AG04450 (cell line): ENCODE results near the gene KLHL42. TPM values are rescaled to one million over a fixed set of nuclear protein-coding genes. Genes with fewer than 3 reads are reported as not detected.

Experiments used
- CTCF ChIA-PET: fragments of 300-600, 350-600 bp; formaldehyde crosslinking; extraction: SDS; loops from one replicate; lab custom pipeline; 2022; ENCODE audit warnings: antibody characterized with exemption, inconsistent platforms; lab: Charles Lee
- POLR2A ChIA-PET: fragments of 350-600 bp; formaldehyde crosslinking; extraction: SDS; loops from one replicate; lab custom pipeline; 2021; ENCODE audit warnings: antibody characterized with exemption, inconsistent platforms; lab: Yijun Ruan, JAX
- DNase-seq: peaks from one replicate; pipeline ENCODE4 v3.0.0-alpha.2; 2011; ENCODE audit warnings: low read depth, low spot score
- H3K27ac ChIP-seq: one replicate; pipeline ENCODE4 v1.5.1; 2012; ENCODE audit warnings: low read depth, low read length, control low read depth
- H3K27me3 ChIP-seq: one replicate; pipeline ENCODE4 v1.6.0; 2012; ENCODE audit warnings: low read length; ENCODE audit not compliant: control insufficient read depth, insufficient read depth
- H3K4me3 ChIP-seq: 2 replicates; pipeline ENCODE4 v1.5.1; 2011; ENCODE audit warnings: mild to moderate bottlenecking, low read depth, low read length, control low read depth
- H3K9me3 ChIP-seq: 2 replicates; pipeline ENCODE4 v1.5.1; 2012; ENCODE audit warnings: low read length; ENCODE audit not compliant: control insufficient read depth, insufficient read depth
- polyA plus RNA-seq: library from polyadenylated mRNA; depleted of rRNA; stranded (reverse); fragments of >200 nt; gene quantifications from 2 replicates; pipeline ENCODE4 v1.2.3, GENCODE V29; 2011
- TF ChIP-seq, protein P1 (sequence below): IDR thresholded peaks from 2 replicates; pipeline ENCODE4 v1.5.1; 2011; ENCODE audit warnings: low read depth, low read length, control low read depth, inconsistent platforms

KLHL42 gene
- polyA plus RNA-seq, 1 experiment, result 25.4 TPM

DNA sequence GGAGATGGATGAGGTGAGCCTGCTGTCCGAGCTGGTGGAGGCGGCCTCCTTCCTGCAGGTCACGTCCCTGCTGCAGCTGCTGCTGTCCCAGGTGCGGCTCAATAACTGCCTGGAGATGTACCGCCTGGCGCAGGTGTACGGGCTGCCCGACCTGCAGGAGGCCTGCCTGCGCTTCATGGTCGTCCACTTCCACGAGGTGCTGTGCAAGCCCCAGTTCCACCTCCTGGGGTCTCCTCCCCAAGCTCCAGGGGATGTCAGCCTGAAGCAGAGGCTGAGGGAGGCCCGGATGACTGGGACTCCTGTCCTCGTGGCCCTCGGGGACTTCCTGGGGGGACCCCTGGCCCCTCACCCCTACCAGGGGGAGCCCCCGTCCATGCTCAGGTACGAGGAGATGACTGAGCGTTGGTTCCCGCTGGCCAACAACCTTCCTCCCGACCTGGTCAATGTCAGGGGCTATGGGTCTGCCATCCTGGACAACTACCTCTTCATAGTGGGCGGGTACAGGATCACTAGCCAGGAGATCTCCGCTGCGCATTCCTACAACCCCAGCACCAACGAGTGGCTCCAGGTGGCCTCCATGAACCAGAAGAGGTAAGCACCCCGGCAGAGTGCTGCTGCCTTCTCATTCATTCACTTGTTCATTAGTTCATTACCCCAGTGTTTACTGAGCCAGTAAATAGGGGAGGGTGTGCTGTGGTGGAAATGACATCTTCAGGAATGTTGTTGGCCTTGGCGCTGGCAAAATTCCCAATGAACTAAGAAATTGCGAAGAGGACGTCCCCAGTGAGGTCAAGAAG lies 777 bp downstream of the KLHL42 start:
- Histone ChIP-seq H3K27me3 (no peaks in the 10 kb centered on the region), H3K4me3 (peak overlapping the region; percentile 88), H3K9me3 (no peaks in the 10 kb centered on the region; the same call in 1 of the 2 replicates), H3K27ac (peak overlapping the region; percentile 70)
- TF ChIP-seq, protein P1, sequence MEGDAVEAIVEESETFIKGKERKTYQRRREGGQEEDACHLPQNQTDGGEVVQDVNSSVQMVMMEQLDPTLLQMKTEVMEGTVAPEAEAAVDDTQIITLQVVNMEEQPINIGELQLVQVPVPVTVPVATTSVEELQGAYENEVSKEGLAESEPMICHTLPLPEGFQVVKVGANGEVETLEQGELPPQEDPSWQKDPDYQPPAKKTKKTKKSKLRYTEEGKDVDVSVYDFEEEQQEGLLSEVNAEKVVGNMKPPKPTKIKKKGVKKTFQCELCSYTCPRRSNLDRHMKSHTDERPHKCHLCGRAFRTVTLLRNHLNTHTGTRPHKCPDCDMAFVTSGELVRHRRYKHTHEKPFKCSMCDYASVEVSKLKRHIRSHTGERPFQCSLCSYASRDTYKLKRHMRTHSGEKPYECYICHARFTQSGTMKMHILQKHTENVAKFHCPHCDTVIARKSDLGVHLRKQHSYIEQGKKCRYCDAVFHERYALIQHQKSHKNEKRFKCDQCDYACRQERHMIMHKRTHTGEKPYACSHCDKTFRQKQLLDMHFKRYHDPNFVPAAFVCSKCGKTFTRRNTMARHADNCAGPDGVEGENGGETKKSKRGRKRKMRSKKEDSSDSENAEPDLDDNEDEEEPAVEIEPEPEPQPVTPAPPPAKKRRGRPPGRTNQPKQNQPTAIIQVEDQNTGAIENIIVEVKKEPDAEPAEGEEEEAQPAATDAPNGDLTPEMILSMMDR, result no peak
- CTCF ChIA-PET, result no interaction called here
- DNase-seq, result no peak
- POLR2A ChIA-PET, result interaction anchor here (0.5 to 1.4 kb wide), 6 partner anchors 14 to 126 kb away, joined by 3 to 6 read pairs (median 4); no protein-coding TSS in a partner anchor

DNA sequence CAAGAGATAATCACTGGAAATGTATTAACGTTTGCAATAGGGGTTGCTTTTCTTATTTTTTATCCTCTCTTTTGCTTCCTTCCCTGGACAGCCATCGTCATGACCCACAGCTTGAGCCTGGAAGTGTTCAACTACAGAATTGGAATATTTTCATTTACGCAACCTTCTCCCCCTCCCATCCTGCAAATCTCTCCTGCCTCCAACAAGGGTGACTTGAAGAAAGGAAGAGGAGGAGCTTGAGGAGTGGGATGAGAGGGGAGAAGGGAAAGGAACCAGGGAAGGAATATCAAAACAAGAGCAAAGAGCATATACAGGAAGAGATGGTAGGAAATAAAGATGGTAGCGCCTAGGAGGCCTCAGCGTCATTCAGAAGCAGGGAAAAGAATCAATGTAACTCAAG lies 1.6 kb downstream of the KLHL42 start:
- Histone ChIP-seq H3K9me3 (no peaks in the 10 kb centered on the region; the same call in 1 of the 2 replicates), H3K4me3 (peak overlapping the region; percentile 88), H3K27ac (peak overlapping the region; percentile 75), H3K27me3 (no peaks in the 10 kb centered on the region)
- ChIA-PET POLR2A (interaction anchor here (0.5 kb wide), 1 partner anchor 30 kb away, joined by 8 read pairs; no protein-coding TSS in a partner anchor), CTCF (no interaction called here)
- TF ChIP-seq, protein P1, result no peak
- no peak for DNase-seq

DNA sequence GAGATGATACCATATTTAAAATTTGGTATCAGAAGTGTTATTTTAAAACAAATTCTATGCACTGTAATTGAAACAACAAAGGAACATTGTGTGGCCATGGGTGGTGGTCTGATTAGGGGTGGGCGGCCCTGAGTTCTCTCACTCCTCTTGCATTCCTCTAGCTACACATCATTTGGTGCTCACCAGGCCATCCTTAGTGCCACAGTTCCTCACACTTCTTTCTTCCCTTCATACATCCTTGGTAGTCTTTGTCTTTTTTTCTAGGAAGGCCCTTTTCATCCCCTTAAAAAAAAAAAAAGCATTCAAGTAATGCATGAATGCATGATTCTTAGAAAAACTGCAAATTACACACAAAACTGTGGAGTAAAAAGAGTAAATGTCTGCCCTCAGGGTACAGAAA lies 2.4 kb downstream of the KLHL42 start:
- TF ChIP-seq, protein P1, result no peak
- no peak for DNase-seq
- Histone ChIP-seq H3K4me3 (peak overlapping the region; percentile 88), H3K27me3 (no peaks in the 10 kb centered on the region), H3K9me3 (no peaks in the 10 kb centered on the region; the same call in 1 of the 2 replicates), H3K27ac (no peak overlapping the region)
- ChIA-PET CTCF (no interaction called here), POLR2A (no interaction called here)

DNA sequence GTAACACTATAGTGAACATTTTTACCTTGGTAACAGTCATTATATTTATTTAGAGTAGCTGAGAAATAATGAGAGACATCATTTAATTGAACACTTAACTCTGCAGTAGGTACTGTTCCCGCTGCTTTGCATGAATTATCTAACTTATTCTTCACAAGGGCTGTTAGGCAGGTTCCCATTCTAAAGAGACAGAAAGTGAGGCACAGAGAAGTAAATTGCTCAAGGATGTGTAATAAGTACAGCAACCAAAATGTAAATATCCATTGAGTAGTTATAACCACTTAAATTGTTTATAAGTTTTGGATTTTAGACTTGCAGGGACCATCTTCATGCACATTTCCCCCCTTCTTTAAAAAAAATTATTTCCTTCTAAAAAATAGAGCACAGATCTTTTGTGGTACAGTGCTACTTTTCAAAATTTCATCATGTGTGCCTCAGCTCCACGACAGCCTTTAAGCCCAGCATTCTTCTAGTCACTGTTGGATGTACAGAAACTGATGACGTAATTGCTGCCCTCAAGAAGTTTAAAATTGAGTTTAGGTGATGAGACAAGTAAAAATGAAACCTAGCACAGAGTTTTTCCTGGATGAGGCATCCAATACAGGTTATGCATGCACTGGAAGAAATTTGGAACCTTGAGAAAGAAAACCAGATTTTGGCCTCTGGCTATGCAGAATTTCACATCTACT lies 6.0 kb downstream of the KLHL42 start:
- no peaks in the 10 kb centered on the region for H3K9me3 ChIP-seq
- no peak overlapping the region; the same call in 1 of the 2 replicates for H3K4me3 ChIP-seq
- POLR2A ChIA-PET, result no interaction called here
- peak overlapping the region; percentile 66 for H3K27ac ChIP-seq
- no peaks in the 10 kb centered on the region for H3K27me3 ChIP-seq
- DNase-seq, result peak; percentile 44
- CTCF ChIA-PET, result interaction anchor here (0.6 to 1.4 kb wide), 2 partner anchors 154 to 189 kb away, joined by 3 read pairs; no protein-coding TSS in a partner anchor
- TF ChIP-seq, protein P1, result no peak
